SJCRH30 (cell line): ENCODE results near the gene NR3C1. TPM values are rescaled to one million over a fixed set of nuclear protein-coding genes. Genes with fewer than 3 reads are reported as not detected.

Source experiments
- DNase-seq, 2 experiments: peaks; one replicate each; pipeline ENCODE4 v3.0.0-alpha.2; 2015 to 2020
- H3K27ac ChIP-seq: fragments of 250-450 bp; sonication (Bioruptor Pico); 2 replicates; pipeline ENCODE4 v1.5.1; 2020; ENCODE audit warnings: mild to moderate bottlenecking, moderate library complexity
- H3K27me3 ChIP-seq: fragments of 250-450 bp; sonication (Bioruptor Pico); 2 replicates; pipeline ENCODE4 v1.5.1; 2020; ENCODE audit warnings: mild to moderate bottlenecking, moderate library complexity
- H3K36me3 ChIP-seq: fragments of 250-450 bp; sonication (Bioruptor Pico); 2 replicates; pipeline ENCODE4 v1.5.1; 2020; ENCODE audit warnings: mild to moderate bottlenecking, moderate library complexity
- H3K4me1 ChIP-seq: fragments of 250-450 bp; sonication (Bioruptor Pico); 2 replicates; pipeline ENCODE4 v1.5.1; 2020; ENCODE audit warnings: mild to moderate bottlenecking, moderate library complexity
- H3K4me3 ChIP-seq: fragments of 250-450 bp; sonication (Bioruptor Pico); 2 replicates; pipeline ENCODE4 v1.5.1; 2020; ENCODE audit warnings: mild to moderate bottlenecking, moderate library complexity
- H3K9me3 ChIP-seq: fragments of 250-450 bp; sonication (Bioruptor Pico); replicated peaks from 2 replicates; pipeline ENCODE4 v1.5.1; 2020; ENCODE audit warnings: mild to moderate bottlenecking, moderate library complexity
- total RNA-seq: library from RNA; depleted of rRNA; stranded (reverse); fragments of >200 nt; shearing (Covaris generic); gene quantifications from 2 replicates; pipeline ENCODE4 v1.2.3, GENCODE V29; 2014

Gene NR3C1
- total RNA-seq, 1 experiment from 2014 or later, result 31.9 TPM

GRCh38 chr5:143432658-143433239 lies 29.3 kb upstream of the NR3C1 start:
- no peak overlapping the region for H3K4me3 ChIP-seq
- DNase-seq, result no peak
- H3K4me1 ChIP-seq, result no peaks in the 10 kb centered on the region
- no peaks in the 10 kb centered on the region for H3K9me3 ChIP-seq
- H3K27me3 ChIP-seq, result no peaks in the 10 kb centered on the region
- H3K36me3 ChIP-seq, result no peaks in the 10 kb centered on the region
- no peak overlapping the region for H3K27ac ChIP-seq

GRCh38 chr5:143431789-143432188 lies 28.3 kb upstream of the NR3C1 start:
- Histone ChIP-seq H3K4me1 (no peaks in the 10 kb centered on the region), H3K36me3 (no peaks in the 10 kb centered on the region), H3K4me3 (no peak overlapping the region), H3K9me3 (no peaks in the 10 kb centered on the region), H3K27ac (no peak overlapping the region), H3K27me3 (no peaks in the 10 kb centered on the region)
- DNase-seq, result no peak

GRCh38 chr5:143428738-143429420 lies 25.4 kb upstream of the NR3C1 start:
- H3K27me3 ChIP-seq, result no peaks in the 10 kb centered on the region
- H3K36me3 ChIP-seq, result no peaks in the 10 kb centered on the region
- no peak for DNase-seq
- H3K4me1 ChIP-seq, result no peaks in the 10 kb centered on the region; the same call in 1 of the 2 replicates
- no peak overlapping the region for H3K27ac ChIP-seq
- H3K9me3 ChIP-seq, result no peaks in the 10 kb centered on the region
- H3K4me3 ChIP-seq, result no peak overlapping the region

GRCh38 chr5:143428155-143428554 lies 24.7 kb upstream of the NR3C1 start:
- no peaks in the 10 kb centered on the region for H3K9me3 ChIP-seq
- no peaks in the 10 kb centered on the region for H3K27me3 ChIP-seq
- no peak for DNase-seq
- H3K4me3 ChIP-seq, result no peak overlapping the region
- H3K4me1 ChIP-seq, result no peaks in the 10 kb centered on the region; the same call in 1 of the 2 replicates
- no peak overlapping the region for H3K27ac ChIP-seq
- H3K36me3 ChIP-seq, result no peaks in the 10 kb centered on the region

- Histone ChIP-seq H3K4me1 (no peaks in the 10 kb centered on the region; the same call in 1 of the 2 replicates), H3K36me3 (no peaks in the 10 kb centered on the region), H3K27ac (no peak overlapping the region), H3K9me3 (no peaks in the 10 kb centered on the region), H3K27me3 (no peaks in the 10 kb centered on the region), H3K4me3 (no peak overlapping the region)
- DNase-seq, result no peak
Measured at GRCh38 chr5:143427122-143427735, 23.7 kb upstream of the NR3C1 start.

GRCh38 chr5:143426437-143426991 lies 23.0 kb upstream of the NR3C1 start:
- H3K4me3 ChIP-seq, result no peak overlapping the region
- no peak overlapping the region for H3K27ac ChIP-seq
- H3K9me3 ChIP-seq, result no peaks in the 10 kb centered on the region
- DNase-seq, result peak; percentile 24 to 50
- no peaks in the 10 kb centered on the region for H3K36me3 ChIP-seq
- no peaks in the 10 kb centered on the region; the same call in 1 of the 2 replicates for H3K4me1 ChIP-seq
- no peaks in the 10 kb centered on the region for H3K27me3 ChIP-seq

GRCh38 chr5:143425835-143426234 lies 22.3 kb upstream of the NR3C1 start:
- no peak overlapping the region for H3K4me3 ChIP-seq
- H3K9me3 ChIP-seq, result no peaks in the 10 kb centered on the region
- H3K4me1 ChIP-seq, result no peaks in the 10 kb centered on the region; the same call in 1 of the 2 replicates
- no peak overlapping the region for H3K27ac ChIP-seq
- no peaks in the 10 kb centered on the region for H3K27me3 ChIP-seq
- DNase-seq, result no peak
- H3K36me3 ChIP-seq, result no peaks in the 10 kb centered on the region

- no peak overlapping the region for H3K27ac ChIP-seq
- no peaks in the 10 kb centered on the region for H3K9me3 ChIP-seq
- H3K4me1 ChIP-seq, result no peaks in the 10 kb centered on the region
- H3K36me3 ChIP-seq, result no peaks in the 10 kb centered on the region
- DNase-seq, result no peak
- no peaks in the 10 kb centered on the region for H3K27me3 ChIP-seq
- H3K4me3 ChIP-seq, result no peak overlapping the region
Measured at GRCh38 chr5:143418140-143418866, 14.8 kb upstream of the NR3C1 start.

- no peak for DNase-seq
- H3K4me1 ChIP-seq, result peaks cover 4% of the 10 kb centered on the region; the same call in 1 of the 2 replicates
- H3K36me3 ChIP-seq, result no peaks in the 10 kb centered on the region
- no peak overlapping the region for H3K27ac ChIP-seq
- H3K9me3 ChIP-seq, result no peaks in the 10 kb centered on the region
- H3K4me3 ChIP-seq, result no peak overlapping the region
- no peaks in the 10 kb centered on the region for H3K27me3 ChIP-seq
Measured at GRCh38 chr5:143417503-143418139, 14.1 kb upstream of the NR3C1 start.

- Histone ChIP-seq H3K4me3 (no peak overlapping the region), H3K27me3 (no peaks in the 10 kb centered on the region), H3K4me1 (peaks cover 5% of the 10 kb centered on the region; the same call in 1 of the 2 replicates), H3K9me3 (no peaks in the 10 kb centered on the region), H3K36me3 (no peaks in the 10 kb centered on the region), H3K27ac (no peak overlapping the region)
- no peak for DNase-seq
Measured at GRCh38 chr5:143416411-143416810, 12.9 kb upstream of the NR3C1 start.

GRCh38 chr5:143413958-143414669 lies 10.6 kb upstream of the NR3C1 start:
- H3K27me3 ChIP-seq, result no peaks in the 10 kb centered on the region
- H3K9me3 ChIP-seq, result no peaks in the 10 kb centered on the region; the same call in 1 of the 2 replicates
- H3K27ac ChIP-seq, result no peak overlapping the region
- H3K4me3 ChIP-seq, result no peak overlapping the region
- no peaks in the 10 kb centered on the region for H3K36me3 ChIP-seq
- peaks cover 5% of the 10 kb centered on the region; the same call in 1 of the 2 replicates for H3K4me1 ChIP-seq
- no peak for DNase-seq

GRCh38 chr5:143412661-143413342 lies 9.3 kb upstream of the NR3C1 start:
- DNase-seq, result no peak
- no peaks in the 10 kb centered on the region for H3K27me3 ChIP-seq
- H3K27ac ChIP-seq, result no peak overlapping the region
- no peak overlapping the region for H3K4me3 ChIP-seq
- H3K9me3 ChIP-seq, result no peaks in the 10 kb centered on the region; the same call in 1 of the 2 replicates
- peaks cover 5% of the 10 kb centered on the region; the same call in 1 of the 2 replicates for H3K4me1 ChIP-seq
- no peaks in the 10 kb centered on the region for H3K36me3 ChIP-seq

- no peaks in the 10 kb centered on the region for H3K36me3 ChIP-seq
- no peaks in the 10 kb centered on the region; the same call in 1 of the 2 replicates for H3K9me3 ChIP-seq
- DNase-seq, result no peak
- no peak overlapping the region for H3K4me3 ChIP-seq
- H3K27ac ChIP-seq, result no peak overlapping the region
- H3K27me3 ChIP-seq, result no peaks in the 10 kb centered on the region
- H3K4me1 ChIP-seq, result peaks cover 5% of the 10 kb centered on the region; the same call in 1 of the 2 replicates
Measured at GRCh38 chr5:143409926-143410325, 6.4 kb upstream of the NR3C1 start.
